NCI-H2196 treated with DMSO at 0.1 percent for 48 hours (cell line): ENCODE measurements around the gene RGS1.

ENCODE experiments used
- DNase-seq: peaks from one replicate; lab custom pipeline; 2025; ENCODE audit not compliant: unreplicated experiment; lab: John Stamatoyannopoulos, UW

The RGS1 gene

GRCh38 chr1:192609110-192610079 lies 33.8 kb downstream of the RGS1 start:
- no peak for DNase-seq

- DNase-seq: no peak
Measured at GRCh38 chr1:192610112-192610889, 34.7 kb downstream of the RGS1 start.

- no peak for DNase-seq
Measured at GRCh38 chr1:192615055-192615454, 39.5 kb downstream of the RGS1 start.

GRCh38 chr1:192620071-192620635 lies 44.6 kb downstream of the RGS1 start:
- no peak for DNase-seq

- no peak for DNase-seq
Measured at GRCh38 chr1:192626366-192627179, 51.0 kb downstream of the RGS1 start.

- DNase-seq: no peak
Measured at GRCh38 chr1:192627901-192628300, 52.3 kb downstream of the RGS1 start.

- DNase-seq: no peak
Measured at GRCh38 chr1:192628396-192629057, 53.0 kb downstream of the RGS1 start.

GRCh38 chr1:192629612-192630011 lies 54.0 kb downstream of the RGS1 start:
- no peak for DNase-seq
